ENCODE measurements around the gene RNF41. TPM values are rescaled to one million over a fixed set of nuclear protein-coding genes. Genes with fewer than 3 reads are reported as not detected.

RNF41 gene
- total and polyA plus RNA-seq, 8 donors, result 10.4 to 92.4 (median 35.7) TPM

- H3K36me3 ChIP-seq, result peaks cover 71 to 76% (median 74%) of the 10 kb centered on the region in 4 donors
- peak in 1 of 2 donors; percentile 29 for DNase-seq
- TF ChIP-seq POLR2A (IDR thresholded peaks at IDR 0.05) (no peak), POLR2AphosphoS5 (IDR thresholded peaks at IDR 0.05) (peak in 1 of 3 donors; percentile 1), CTCF (IDR thresholded peaks at IDR 0.05) (no peak), EP300 (IDR thresholded peaks at IDR 0.05) (no peak)
- peak overlapping the region in 4 of 5 donors; percentile 95 to 99 (median 96) for H3K27ac ChIP-seq
- intact Hi-C loops (cut with DNase I; ENCODE audit: low total_unique reads), result loop anchor here (5.0 kb wide), 1 partner anchor 40 kb away; no protein-coding TSS in a partner anchor
- peak overlapping the region in 3 of 4 donors; percentile 71 to 85 (median 77) for H3K4me3 ChIP-seq
- peaks cover 31 to 62% (median 46%) of the 10 kb centered on the region in 4 donors for H3K4me1 ChIP-seq
- H3K9me3 ChIP-seq, result no peaks in the 10 kb centered on the region
- whole genome bisulfite sequencing, 5 donors, result 69 to 77% (median 72%) methylated on average over 10 of the region's 10 CpGs
- no peaks in the 10 kb centered on the region for H3K27me3 ChIP-seq
These were observed 59.9 kb downstream of the RNF41 start for GRCh38 chr12:56161690-56162351.

GRCh38 chr12:56160894-56161689, 60.6 kb downstream of the RNF41 start:
- H3K27ac ChIP-seq, result peak overlapping the region; percentile 95 to 99 (median 97)
- no peaks in the 10 kb centered on the region for H3K9me3 ChIP-seq
- peaks cover 31 to 69% (median 49%) of the 10 kb centered on the region in 4 donors for H3K4me1 ChIP-seq
- H3K36me3 ChIP-seq, result peaks cover 64 to 69% (median 67%) of the 10 kb centered on the region in 4 donors
- peak overlapping the region; percentile 71 to 85 (median 74) for H3K4me3 ChIP-seq
- no peaks in the 10 kb centered on the region for H3K27me3 ChIP-seq
- TF ChIP-seq POLR2AphosphoS5 (IDR thresholded peaks at IDR 0.05), result no peak
- no peak for TF ChIP-seq POLR2A (IDR thresholded peaks at IDR 0.05)
- TF ChIP-seq EP300 (IDR thresholded peaks at IDR 0.05), result no peak
- TF ChIP-seq CTCF (IDR thresholded peaks at IDR 0.05), result no peak
- intact Hi-C loops (cut with DNase I; ENCODE audit: low total_unique reads), result loop anchor here (5.0 kb wide), 1 partner anchor 39 kb away; no protein-coding TSS in a partner anchor
- WGBS, 5 donors, result 56 to 71% (median 65%) methylated on average over 11 of the region's 11 CpGs
- peak in 1 of 2 donors; percentile 16 for DNase-seq

GRCh38 chr12:56160193-56160763, 61.4 kb downstream of the RNF41 start:
- peaks cover 59 to 61% (median 59%) of the 10 kb centered on the region in 4 donors for H3K36me3 ChIP-seq
- intact Hi-C loops (cut with DNase I; ENCODE audit: low total_unique reads), result loop anchor here (5.0 kb wide), 1 partner anchor 38 kb away; no protein-coding TSS in a partner anchor
- DNase-seq, result peak in 1 of 2 donors; percentile 63

More at GRCh38 chr12:56160193-56160763, 61.4 kb downstream of the RNF41 start:
- Histone ChIP-seq H3K27me3 (no peaks in the 10 kb centered on the region), H3K4me3 (peak overlapping the region; percentile 71 to 85 (median 74)), H3K4me1 (peaks cover 31 to 69% (median 49%) of the 10 kb centered on the region in 4 donors), H3K9me3 (no peaks in the 10 kb centered on the region), H3K27ac (peak overlapping the region; percentile 95 to 99 (median 97))
- WGBS, 5 donors, result 20 to 33% (median 24%) methylated on average over 7 of the region's 7 CpGs
- TF ChIP-seq EP300 (IDR thresholded peaks at IDR 0.05), result no peak
- TF ChIP-seq POLR2AphosphoS5 (IDR thresholded peaks at IDR 0.05), result no peak
- peak in 1 of 4 donors; percentile 8 for TF ChIP-seq POLR2A (IDR thresholded peaks at IDR 0.05)
- no peak for TF ChIP-seq CTCF (IDR thresholded peaks at IDR 0.05)

All from stomach (tissue), 9 donors.